Mucosa of rectum (tissue), 2 donors: ENCODE results near the gene TMEFF1.
"Not testable (repeated sequence)": the region's sequence is repeated elsewhere in the genome, so short reads cannot be mapped to it uniquely, and the experiment has no call there.

Experiments used
- H3K27ac ChIP-seq, 2 donors: one replicate each; pipeline ENCODE4 v1.7.0; 2013; ENCODE audit warnings: inconsistent platforms in 2 of 2, low read depth in 2 of 2, low read length in 2 of 2
- H3K27me3 ChIP-seq, 2 donors: one replicate each; pipeline ENCODE4 v1.7.0; 2013; ENCODE audit warnings: low read length in 2 of 2; ENCODE audit not compliant: control insufficient read depth in 2 of 2, insufficient read depth in 2 of 2
- H3K36me3 ChIP-seq, 2 donors: one replicate each; pipeline ENCODE4 v1.7.0; 2013; ENCODE audit warnings: low read length in 2 of 2; ENCODE audit not compliant: control insufficient read depth in 2 of 2, insufficient read depth in 2 of 2
- H3K4me1 ChIP-seq, 2 donors: one replicate each; pipeline ENCODE4 v1.7.0; 2013; ENCODE audit warnings: low read length in 2 of 2, mild to moderate bottlenecking in 1 of 2; ENCODE audit not compliant: control insufficient read depth in 2 of 2, insufficient read depth in 2 of 2
- H3K4me3 ChIP-seq, 2 donors: one replicate each; pipeline ENCODE4 v1.7.0; 2013; ENCODE audit warnings: low read length in 2 of 2
- H3K9ac ChIP-seq, 2 donors: one replicate each; pipeline ENCODE4 v1.7.0; 2013; ENCODE audit warnings: low read length in 2 of 2, low read depth in 1 of 2, mild to moderate bottlenecking in 1 of 2
- H3K9me3 ChIP-seq, 2 donors: one replicate each; pipeline ENCODE4 v1.7.0; 2013; ENCODE audit warnings: low read length in 2 of 2; ENCODE audit not compliant: control insufficient read depth in 2 of 2
- donor health status: healthy.
- donor health status: Normal muscosa, but diverticular disease.

Gene TMEFF1

DNA sequence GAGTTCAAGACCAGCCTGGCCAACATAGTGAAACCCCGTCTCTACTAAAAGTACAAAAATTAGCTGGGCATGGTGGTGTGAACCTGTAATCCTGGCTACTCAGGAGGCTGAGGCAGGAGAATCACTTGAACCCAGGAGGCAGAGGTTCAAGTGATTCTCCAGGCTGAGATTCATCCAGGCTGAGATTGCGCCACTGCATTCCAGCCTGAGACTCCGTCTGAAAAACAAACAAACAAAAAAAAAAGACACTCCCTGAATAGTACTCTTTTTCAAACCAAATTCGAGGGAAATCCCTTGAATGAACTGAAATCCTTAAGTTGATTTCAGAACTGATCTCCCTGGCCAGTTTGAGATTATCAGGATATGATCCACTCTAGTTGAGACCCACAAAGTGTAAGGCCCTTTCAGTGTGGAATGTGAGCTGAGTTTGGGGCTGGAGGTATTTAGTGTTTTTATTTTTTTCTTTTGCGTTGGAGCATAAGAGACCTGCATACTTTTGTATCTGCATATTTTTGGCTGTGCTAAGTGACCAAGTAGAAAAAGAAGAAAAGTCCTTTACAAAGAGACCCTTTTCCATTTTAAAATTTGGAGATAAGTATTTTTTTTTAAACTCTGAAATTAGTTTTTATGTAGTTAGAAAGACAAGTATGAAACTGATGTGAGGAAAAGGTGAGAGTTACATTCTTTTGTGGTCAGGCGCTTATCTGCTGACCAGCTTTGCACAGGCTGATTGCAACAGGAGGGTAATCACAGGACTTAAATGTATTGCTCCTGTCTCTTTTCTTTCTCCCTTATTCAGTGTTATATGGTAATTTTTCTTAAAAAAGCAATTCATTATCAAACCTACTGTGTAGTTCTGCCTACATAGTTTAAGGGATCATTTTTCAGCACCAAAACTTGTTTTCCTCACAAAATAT lies 42.9 kb downstream of the TMEFF1 start:
- no peaks in the 10 kb centered on the region for H3K9me3 ChIP-seq
- no peaks in the 10 kb centered on the region for H3K27me3 ChIP-seq
- no peaks in the 10 kb centered on the region for H3K4me1 ChIP-seq
- H3K4me3 ChIP-seq: no peak overlapping the region
- no peak overlapping the region for H3K9ac ChIP-seq
- no peak overlapping the region for H3K27ac ChIP-seq
- H3K36me3 ChIP-seq: no peaks in the 10 kb centered on the region

- H3K9ac ChIP-seq: no peak overlapping the region
- H3K27me3 ChIP-seq: no peaks in the 10 kb centered on the region
These were observed 48.3 kb downstream of the TMEFF1 start for GRCh38 chr9:100521282-100521681.

GRCh38 chr9:100525563-100525962 lies 52.6 kb downstream of the TMEFF1 start:
- Histone ChIP-seq H3K4me1 (no peaks in the 10 kb centered on the region), H3K4me3 (no peak overlapping the region), H3K27ac (no peak overlapping the region), H3K9me3 (no peaks in the 10 kb centered on the region), H3K27me3 (no peaks in the 10 kb centered on the region), H3K9ac (no peak overlapping the region), H3K36me3 (no peaks in the 10 kb centered on the region)

More at GRCh38 chr9:100521282-100521681, 48.3 kb downstream of the TMEFF1 start:
- Histone ChIP-seq H3K36me3 (no peaks in the 10 kb centered on the region), H3K27ac (no peak overlapping the region), H3K9me3 (no peaks in the 10 kb centered on the region), H3K4me3 (no peak overlapping the region), H3K4me1 (no peaks in the 10 kb centered on the region)

GRCh38 chr9:100527180-100527794 lies 54.3 kb downstream of the TMEFF1 start:
- H3K4me3 ChIP-seq, H3K9me3 ChIP-seq, H3K4me1 ChIP-seq, H3K9ac ChIP-seq, H3K36me3 ChIP-seq, H3K27me3 ChIP-seq, H3K27ac ChIP-seq: not testable (repeated sequence)

- no peaks in the 10 kb centered on the region for H3K9me3 ChIP-seq
- H3K27ac ChIP-seq: no peak overlapping the region
- H3K4me1 ChIP-seq: no peaks in the 10 kb centered on the region
- H3K27me3 ChIP-seq: no peaks in the 10 kb centered on the region
- no peak overlapping the region for H3K4me3 ChIP-seq
- H3K9ac ChIP-seq: no peak overlapping the region
- no peaks in the 10 kb centered on the region for H3K36me3 ChIP-seq
These were observed 61.5 kb downstream of the TMEFF1 start for GRCh38 chr9:100534401-100534800.

DNA sequence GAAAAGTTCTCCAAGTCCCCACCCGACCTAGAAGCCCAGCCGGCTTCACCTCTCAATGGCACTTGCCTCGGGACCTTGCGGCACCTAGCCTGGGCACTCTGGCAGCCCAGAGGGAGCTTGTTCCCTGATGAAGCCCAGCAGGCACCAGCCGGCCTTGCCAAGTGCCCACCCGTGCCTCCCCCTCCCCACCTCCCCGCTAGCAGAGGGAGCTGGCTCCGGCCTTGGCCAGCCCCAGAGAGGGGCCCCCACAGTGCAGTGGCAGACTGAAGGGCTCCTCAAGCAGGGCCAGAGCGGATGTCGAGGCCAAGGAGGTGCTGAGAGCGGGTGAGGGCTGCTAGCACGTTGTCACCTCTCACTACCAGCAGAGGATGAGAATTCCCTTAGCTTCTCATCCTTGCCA lies 67.4 kb downstream of the TMEFF1 start:
- Histone ChIP-seq H3K4me1 (no peaks in the 10 kb centered on the region), H3K9ac (no peak overlapping the region), H3K36me3 (no peaks in the 10 kb centered on the region), H3K9me3 (peaks cover 0 to 2% of the 10 kb centered on the region in 2 donors), H3K27me3 (no peaks in the 10 kb centered on the region), H3K4me3 (no peak overlapping the region), H3K27ac (no peak overlapping the region)

DNA sequence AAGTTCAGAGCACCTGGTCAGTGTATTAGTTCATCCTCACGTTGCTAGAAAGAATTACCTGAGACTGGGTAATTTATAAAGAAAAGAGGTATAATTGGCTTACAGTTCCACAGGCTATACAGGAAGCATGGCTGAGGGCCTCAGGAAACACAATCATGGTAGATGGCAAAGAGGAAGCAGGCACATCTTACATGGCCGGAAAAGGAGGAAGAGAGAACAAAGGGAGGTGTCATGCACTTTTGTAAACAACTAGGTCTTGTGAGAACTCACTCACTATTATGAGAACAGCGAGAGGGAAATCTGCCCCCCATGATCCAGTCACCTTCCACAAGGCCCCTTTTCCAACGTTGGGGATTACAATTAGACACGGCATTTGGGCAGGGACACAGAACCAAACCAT lies 76.1 kb downstream of the TMEFF1 start:
- no peaks in the 10 kb centered on the region for H3K4me1 ChIP-seq
- H3K27ac ChIP-seq: no peak overlapping the region
- H3K9me3 ChIP-seq: peaks cover 0 to 2% of the 10 kb centered on the region in 2 donors
- H3K27me3 ChIP-seq: no peaks in the 10 kb centered on the region
- no peak overlapping the region for H3K9ac ChIP-seq
- no peak overlapping the region for H3K4me3 ChIP-seq
- H3K36me3 ChIP-seq: no peaks in the 10 kb centered on the region

DNA sequence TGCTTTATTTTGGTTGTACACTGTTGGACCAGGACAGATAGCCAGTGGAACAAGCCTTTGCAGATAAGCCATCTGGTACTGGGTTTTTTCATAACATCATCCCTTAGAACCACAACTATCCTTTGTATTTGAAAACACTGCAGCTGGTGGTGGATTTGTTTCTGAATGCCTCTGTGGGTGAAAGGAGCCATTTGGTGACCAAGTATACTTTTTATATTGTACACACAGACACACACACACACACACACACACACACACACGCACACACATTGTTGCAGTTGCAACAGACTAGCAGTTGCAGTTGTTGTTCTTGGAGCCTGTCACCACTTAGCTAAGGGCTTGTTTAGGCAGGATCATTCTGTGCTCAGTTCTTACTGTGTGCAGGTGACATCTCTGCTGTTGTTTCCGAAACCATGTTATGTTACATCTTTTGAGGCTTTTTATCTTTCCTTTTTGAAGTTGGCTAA lies 82.0 kb downstream of the TMEFF1 start:
- Histone ChIP-seq H3K9ac (no peak overlapping the region), H3K36me3 (no peaks in the 10 kb centered on the region), H3K9me3 (no peaks in the 10 kb centered on the region), H3K27me3 (no peaks in the 10 kb centered on the region), H3K27ac (no peak overlapping the region), H3K4me3 (no peak overlapping the region), H3K4me1 (no peaks in the 10 kb centered on the region)

DNA sequence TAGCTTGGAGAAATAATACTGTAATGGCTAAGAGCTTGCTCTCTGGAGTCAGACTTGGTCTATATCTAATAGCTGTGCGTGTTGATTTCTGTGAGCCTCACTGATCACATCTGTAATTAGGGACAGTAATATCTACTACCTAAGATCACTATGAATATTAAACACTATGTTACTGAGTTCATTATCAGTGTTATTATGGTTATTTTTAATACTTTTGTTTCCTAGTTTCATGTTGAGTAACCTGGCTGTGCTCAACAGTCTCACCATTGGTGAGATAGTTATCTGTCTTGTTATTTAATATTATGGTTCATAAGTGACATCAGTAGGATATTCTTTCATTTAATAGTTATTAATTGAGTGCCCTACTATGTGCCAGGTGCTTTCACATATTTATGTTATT lies 82.5 kb downstream of the TMEFF1 start:
- no peak overlapping the region for H3K4me3 ChIP-seq
- H3K27ac ChIP-seq: no peak overlapping the region
- H3K36me3 ChIP-seq: no peaks in the 10 kb centered on the region
- no peaks in the 10 kb centered on the region for H3K9me3 ChIP-seq
- H3K27me3 ChIP-seq: no peaks in the 10 kb centered on the region
- no peak overlapping the region for H3K9ac ChIP-seq
- H3K4me1 ChIP-seq: no peaks in the 10 kb centered on the region

- no peaks in the 10 kb centered on the region for H3K9me3 ChIP-seq
- no peak overlapping the region for H3K9ac ChIP-seq
- H3K27ac ChIP-seq: no peak overlapping the region
- H3K36me3 ChIP-seq: no peaks in the 10 kb centered on the region
- no peak overlapping the region for H3K4me3 ChIP-seq
- no peaks in the 10 kb centered on the region for H3K27me3 ChIP-seq
- H3K4me1 ChIP-seq: no peaks in the 10 kb centered on the region
These were observed 84.1 kb downstream of the TMEFF1 start for GRCh38 chr9:100557053-100557452.
